A549 (cell line): ENCODE results near the gene RXRG. TPM values are rescaled to one million over a fixed set of nuclear protein-coding genes. Genes with fewer than 3 reads are reported as not detected.

Experiments used
- ATAC-seq, 2 experiments: fragments of 200-7000 bp in 1 of 2; fragments of >200 bp in 1 of 2; cut with Nextera tagmentation in 1 of 2; cut with Tn5 transposase in 1 of 2; 3 replicates each; pipeline versions ENCODE4 v1.8.0 to v1.9.1; 2018 to 2020; ENCODE audit warnings: mild to moderate bottlenecking in 1 of 2, moderate library complexity in 1 of 2
- CTCF ChIA-PET: fragments of 300-600 bp; sonication (Branson Sonifier 250); formaldehyde crosslinking; extraction: SDS; loops from one replicate; lab custom pipeline; 2021; ENCODE audit warnings: antibody characterized with exemption, inconsistent platforms; lab: Yijun Ruan, JAX
- POLR2A ChIA-PET: fragments of 350-600 bp; formaldehyde crosslinking; extraction: SDS; loops from one replicate; lab custom pipeline; 2021; ENCODE audit warnings: antibody characterized with exemption, inconsistent platforms; lab: Yijun Ruan, JAX
- DNase-seq, 2 experiments: peaks; one replicate each; pipeline versions ENCODE4 v3.0.0 to v3.0.0-alpha.2; 2011 to 2016; ENCODE audit warnings: low read depth in 1 of 2, low spot score in 1 of 2
- FAIRE-seq: peaks from 2 replicates; lab custom pipeline; 2011; peaks lifted over from hg19 to GRCh38; lab: Jason Lieb, UNC
- H3K27ac ChIP-seq, 2 experiments: fragments of >200 bp; sonication (Bioruptor Twin); formaldehyde crosslinking; 3 replicates each; pipeline ENCODE4 v1.5.1; 2016 to 2017
- H3K4me1 ChIP-seq: fragments of >200 bp; sonication (Bioruptor Twin); formaldehyde crosslinking; 3 replicates; pipeline ENCODE4 v1.6.1; 2016
- H3K4me2 ChIP-seq: fragments of >200 bp; sonication (Bioruptor Twin); formaldehyde crosslinking; 3 replicates; pipeline ENCODE4 v1.6.1; 2016
- H3K4me3 ChIP-seq: fragments of >200 bp; sonication (Bioruptor Twin); formaldehyde crosslinking; 3 replicates; pipeline ENCODE4 v1.5.1; 2016
- H3K9me3 ChIP-seq: fragments of >200 bp; sonication (Bioruptor Twin); formaldehyde crosslinking; 3 replicates; pipeline ENCODE4 v1.6.1; 2016
- BHLHE40 ChIP-seq: IDR thresholded peaks from 2 replicates; pipeline ENCODE4 v1.6.1; 2012; ENCODE audit warnings: low read depth, low read length, inconsistent platforms
- CBX2 ChIP-seq: fragments of 200-600 bp; sonication (generic); IDR thresholded peaks from 2 replicates; pipeline ENCODE4 v1.6.1; 2016; ENCODE audit warnings: low read depth, mild to moderate bottlenecking, borderline replicate concordance
- CEBPB ChIP-seq, 2 experiments: fragments of >200 bp in 1 of 2; sonication (Bioruptor Twin) in 1 of 2; formaldehyde crosslinking in 1 of 2; IDR thresholded peaks; 2 replicates each; pipeline ENCODE4 v1.6.1; 2012 to 2016
- EHMT2 ChIP-seq: fragments of 200-600 bp; sonication (generic); IDR thresholded peaks from 2 replicates; pipeline ENCODE4 v1.6.1; 2016; ENCODE audit warnings: antibody characterized with exemption, low read depth, mild to moderate bottlenecking, moderate library complexity
- EP300 ChIP-seq, 2 experiments: fragments of >200 bp; sonication (Bioruptor Twin); formaldehyde crosslinking; IDR thresholded peaks; 2 replicates in 1 of 2; 3 replicates in 1 of 2; pipeline ENCODE4 v1.6.1; 2016 to 2017
- ESRRA ChIP-seq: fragments of 150-350 bp; IDR thresholded peaks from 2 replicates; pipeline ENCODE4 v1.6.1; 2014; ENCODE audit warnings: mild to moderate bottlenecking, low read length, borderline replicate concordance
- FOSB ChIP-seq: fragments of 250-450 bp; sonication (Bioruptor Pico); IDR thresholded peaks from 2 replicates; pipeline ENCODE4 v1.5.0; 2020; ENCODE audit warnings: mild to moderate bottlenecking, moderate library complexity
- FOXS1 ChIP-seq: fragments of 250-450 bp; sonication (Bioruptor Pico); IDR thresholded peaks from 2 replicates; pipeline ENCODE4 v1.5.0; 2020; ENCODE audit warnings: mild to moderate bottlenecking, moderate library complexity
- GATA3 ChIP-seq: IDR thresholded peaks from 2 replicates; pipeline ENCODE4 v1.6.1; 2012; ENCODE audit warnings: borderline replicate concordance
- HOXA7 ChIP-seq: fragments of 250-450 bp; sonication (Bioruptor Pico); IDR thresholded peaks from 2 replicates; pipeline ENCODE4 v1.5.0; 2020; ENCODE audit warnings: mild to moderate bottlenecking, moderate library complexity
- HOXB13 ChIP-seq: fragments of 250-450 bp; sonication (Bioruptor Pico); IDR thresholded peaks from 2 replicates; pipeline ENCODE4 v1.5.0; 2020; ENCODE audit warnings: low read depth, mild to moderate bottlenecking, moderate library complexity
- JUNB ChIP-seq: fragments of >200 bp; sonication (Bioruptor Twin); formaldehyde crosslinking; IDR thresholded peaks from 2 replicates; pipeline ENCODE4 v1.6.1; 2016
- KDM1A ChIP-seq: fragments of 200-600 bp; sonication (generic); IDR thresholded peaks from 2 replicates; pipeline ENCODE4 v1.6.1; 2016; ENCODE audit warnings: low read depth, mild to moderate bottlenecking
- MAFK ChIP-seq: fragments of 450-650 bp; IDR thresholded peaks from 2 replicates; pipeline ENCODE4 v1.6.1; 2014; ENCODE audit not compliant: partially characterized antibody
- MAZ ChIP-seq: fragments of 150-350 bp; IDR thresholded peaks from 2 replicates; pipeline ENCODE4 v1.6.1; 2014; ENCODE audit warnings: antibody characterized with exemption, low read depth, low read length, borderline replicate concordance
- PHF8 ChIP-seq: fragments of 200-600 bp; sonication (generic); IDR thresholded peaks from 2 replicates; pipeline ENCODE4 v1.6.1; 2016; ENCODE audit warnings: low read depth, mild to moderate bottlenecking, antibody characterized with exemption, moderate library complexity, borderline replicate concordance
- POLR2A ChIP-seq: IDR thresholded peaks from 2 replicates; pipeline ENCODE4 v1.6.1; 2012; ENCODE audit warnings: mild to moderate bottlenecking, low read length
- POLR2AphosphoS2 ChIP-seq: conservative IDR thresholded peaks from 2 replicates; pipeline ENCODE4 v1.6.1; 2012; ENCODE audit warnings: low read length, improper control_type of control experiment, inconsistent platforms
- RCOR1 ChIP-seq: fragments of 150-350 bp; IDR thresholded peaks from 2 replicates; pipeline ENCODE4 v1.6.1; 2014; ENCODE audit warnings: antibody characterized with exemption, low read length, low read depth
- SMC3 ChIP-seq: fragments of >200 bp; sonication (Bioruptor Twin); formaldehyde crosslinking; IDR thresholded peaks from 3 replicates; pipeline ENCODE4 v1.6.1; 2018; ENCODE audit warnings: inconsistent platforms
- SREBF2 ChIP-seq: fragments of 450-650 bp; IDR thresholded peaks from 2 replicates; pipeline ENCODE4 v1.6.1; 2014; ENCODE audit warnings: mild to moderate bottlenecking, moderate library complexity
- TP53 ChIP-seq: fragments of 250-450 bp; sonication (Bioruptor Pico); IDR thresholded peaks from 2 replicates; pipeline ENCODE4 v1.5.0; 2021; ENCODE audit warnings: mild to moderate bottlenecking, moderate library complexity
- ZSCAN20 ChIP-seq: fragments of 250-450 bp; sonication (Bioruptor Pico); IDR thresholded peaks from 2 replicates; pipeline ENCODE4 v1.8.0; 2022; ENCODE audit warnings: mild to moderate bottlenecking, moderate library complexity
- WGBS: methylation state at CpG from one replicate; pipeline ENCODE4 v1.1.6; 2017; ENCODE audit errors: missing lambda C conversion rate; 5-methylcytosine and 5-hydroxymethylcytosine counted together
- polyA plus RNA-seq, 4 experiments: library from polyadenylated mRNA; depleted of rRNA in 3 of 4; stranded (reverse); fragments of >200 nt; fragmentation: RNase III in 1 of 4; extraction: RNeasy Plus Mini Kit Qiagen cat#74134 plus additional on column Dnase treatment in 1 of 4; gene quantifications; 2 replicates in 3 of 4; 3 replicates in 1 of 4; pipeline ENCODE4 v1.2.3, GENCODE V29; 2011 to 2017
- TF ChIP-seq, protein P1 (sequence below): fragments of 450-650 bp; IDR thresholded peaks from 2 replicates; pipeline ENCODE4 v1.6.1; 2014; ENCODE audit warnings: antibody characterized with exemption
- TF ChIP-seq, protein P2 (sequence below): IDR thresholded peaks from 2 replicates; pipeline ENCODE4 v1.6.1; 2012
- TF ChIP-seq, protein P3 (sequence below): fragments of >200 bp; sonication (Bioruptor Twin); formaldehyde crosslinking; IDR thresholded peaks from 2 replicates; pipeline ENCODE4 v1.6.1; 2016
- TF ChIP-seq, protein P4 (sequence below): fragments of 200-600 bp; sonication (generic); IDR thresholded peaks from 2 replicates; pipeline ENCODE4 v1.6.1; 2016; ENCODE audit warnings: antibody characterized with exemption, mild to moderate bottlenecking, moderate library complexity
- TF ChIP-seq, protein P5 (sequence below): IDR thresholded peaks from 2 replicates; pipeline ENCODE4 v1.6.1; 2012

RXRG gene
- polyA plus RNA-seq, 2 of the 4 experiments (the other 2 are of a cell fraction), result not detected

DNA sequence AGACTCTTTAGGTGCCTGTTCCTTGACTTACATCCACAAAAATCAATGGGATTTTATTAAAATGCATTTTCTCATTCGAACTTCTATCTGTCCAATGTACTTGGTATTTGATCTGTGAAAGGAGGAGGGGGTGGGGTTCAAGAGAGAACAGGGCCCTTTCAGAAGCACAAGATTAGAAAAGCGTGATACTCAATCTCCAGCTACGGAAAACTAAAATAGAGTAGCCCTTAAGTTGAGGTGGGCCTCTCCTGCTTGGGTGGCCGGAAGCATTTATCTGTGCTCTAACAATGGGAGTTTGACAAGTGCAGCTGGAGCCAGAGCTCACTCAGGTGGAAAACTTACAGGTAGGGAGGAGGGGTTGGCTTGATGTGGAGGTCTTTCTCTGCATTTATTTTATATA, 462 bp upstream of the RXRG start:
- Histone ChIP-seq H3K4me3 (no peak overlapping the region), H3K4me1 (no peaks in the 10 kb centered on the region), H3K9me3 (no peaks in the 10 kb centered on the region), H3K4me2 (no peak overlapping the region), H3K27ac (no peak overlapping the region)
- POLR2A ChIA-PET, result no interaction called here
- ATAC-seq (no peak), DNase-seq (no peak), FAIRE-seq (no peak)
- CTCF ChIA-PET, result no interaction called here
- TF ChIP-seq BHLHE40, result no peak
- TF ChIP-seq HOXB13, result no peak
- TF ChIP-seq CBX2, result no peak
- TF ChIP-seq POLR2A, result no peak
- no peak for TF ChIP-seq MAFK
- no peak for TF ChIP-seq POLR2AphosphoS2
- TF ChIP-seq FOXS1 (CRISPR knock-in tag), result no peak
- TF ChIP-seq EHMT2, result no peak
- TF ChIP-seq, protein P1, sequence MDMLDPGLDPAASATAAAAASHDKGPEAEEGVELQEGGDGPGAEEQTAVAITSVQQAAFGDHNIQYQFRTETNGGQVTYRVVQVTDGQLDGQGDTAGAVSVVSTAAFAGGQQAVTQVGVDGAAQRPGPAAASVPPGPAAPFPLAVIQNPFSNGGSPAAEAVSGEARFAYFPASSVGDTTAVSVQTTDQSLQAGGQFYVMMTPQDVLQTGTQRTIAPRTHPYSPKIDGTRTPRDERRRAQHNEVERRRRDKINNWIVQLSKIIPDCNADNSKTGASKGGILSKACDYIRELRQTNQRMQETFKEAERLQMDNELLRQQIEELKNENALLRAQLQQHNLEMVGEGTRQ, result no peak
- TF ChIP-seq FOSB (CRISPR knock-in tag), result no peak
- TF ChIP-seq SMC3, result no peak
- no peak for TF ChIP-seq SREBF2
- TF ChIP-seq JUNB, result no peak
- no peak for TF ChIP-seq EP300 (IDR thresholded peaks at IDR 0.05)
- WGBS, result 42% methylated on average over 4 of the region's 4 CpGs

DNA sequence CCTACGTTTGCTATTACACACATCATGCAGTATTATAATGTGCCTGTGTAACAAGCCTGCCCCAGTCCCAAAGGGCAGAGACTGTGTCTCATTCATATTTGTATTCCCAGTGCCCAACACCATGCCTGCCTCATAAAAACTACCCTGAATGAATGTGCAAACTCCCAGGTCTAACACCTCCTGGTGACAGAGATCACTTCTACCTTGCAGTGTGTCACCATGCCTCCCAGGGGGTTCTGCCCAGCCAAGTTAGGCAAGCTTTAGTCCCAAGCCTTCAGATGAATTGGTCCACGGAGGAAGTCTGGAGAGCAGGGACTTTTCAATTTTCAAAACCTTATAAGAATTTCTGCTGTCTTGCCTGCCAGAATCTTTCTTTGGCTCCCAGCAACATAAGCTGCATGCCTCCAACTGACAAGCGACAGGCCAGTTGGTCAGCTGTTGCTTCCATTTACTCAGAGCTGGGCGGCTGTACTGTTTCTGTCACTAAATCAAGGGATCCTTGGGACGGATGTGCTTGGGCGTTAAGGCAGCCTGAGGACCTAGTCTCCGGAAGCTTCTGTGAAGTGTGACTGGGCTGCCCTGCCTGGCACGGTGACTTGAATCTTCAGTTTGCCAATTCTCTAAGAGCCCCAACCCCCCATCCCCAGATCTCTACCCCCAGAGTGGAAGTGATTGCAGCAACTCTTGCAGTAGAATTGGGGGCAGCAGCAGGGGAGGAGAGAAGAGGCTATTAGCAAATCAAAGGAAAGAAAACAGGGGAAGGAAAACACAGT, 1.2 kb downstream of the RXRG start:
- POLR2A ChIA-PET, result no interaction called here
- no peaks in the 10 kb centered on the region for H3K4me1 ChIP-seq
- H3K4me2 ChIP-seq, result no peak overlapping the region
- ATAC-seq (no peak; a peak in 1 of 6 replicates), FAIRE-seq (no peak), DNase-seq (no peak)
- WGBS, result 13% methylated on average over 5 of the region's 8 CpGs
- H3K4me3 ChIP-seq, result no peak overlapping the region
- H3K9me3 ChIP-seq, result no peaks in the 10 kb centered on the region
- CTCF ChIA-PET, result interaction anchor here (0.6 kb wide), 1 partner anchor 149 kb away, joined by 3 read pairs; no protein-coding TSS in a partner anchor
- no peak for TF ChIP-seq GATA3
- no peak for TF ChIP-seq CEBPB (IDR thresholded peaks at IDR 0.05)
- no peak for TF ChIP-seq TP53 (CRISPR knock-in tag)
- TF ChIP-seq ZSCAN20 (CRISPR knock-in tag), result no peak
- no peak for TF ChIP-seq HOXA7 (CRISPR knock-in tag)
- TF ChIP-seq MAZ, result no peak
- TF ChIP-seq, protein P2, sequence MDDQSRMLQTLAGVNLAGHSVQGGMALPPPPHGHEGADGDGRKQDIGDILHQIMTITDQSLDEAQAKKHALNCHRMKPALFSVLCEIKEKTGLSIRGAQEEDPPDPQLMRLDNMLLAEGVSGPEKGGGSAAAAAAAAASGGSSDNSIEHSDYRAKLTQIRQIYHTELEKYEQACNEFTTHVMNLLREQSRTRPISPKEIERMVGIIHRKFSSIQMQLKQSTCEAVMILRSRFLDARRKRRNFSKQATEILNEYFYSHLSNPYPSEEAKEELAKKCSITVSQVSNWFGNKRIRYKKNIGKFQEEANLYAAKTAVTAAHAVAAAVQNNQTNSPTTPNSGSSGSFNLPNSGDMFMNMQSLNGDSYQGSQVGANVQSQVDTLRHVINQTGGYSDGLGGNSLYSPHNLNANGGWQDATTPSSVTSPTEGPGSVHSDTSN, result no peak
- TF ChIP-seq SMC3, result no peak
- no peak for TF ChIP-seq CBX2
- TF ChIP-seq, all 56 proteins: peak for 0
- H3K27ac ChIP-seq, result no peak overlapping the region

DNA sequence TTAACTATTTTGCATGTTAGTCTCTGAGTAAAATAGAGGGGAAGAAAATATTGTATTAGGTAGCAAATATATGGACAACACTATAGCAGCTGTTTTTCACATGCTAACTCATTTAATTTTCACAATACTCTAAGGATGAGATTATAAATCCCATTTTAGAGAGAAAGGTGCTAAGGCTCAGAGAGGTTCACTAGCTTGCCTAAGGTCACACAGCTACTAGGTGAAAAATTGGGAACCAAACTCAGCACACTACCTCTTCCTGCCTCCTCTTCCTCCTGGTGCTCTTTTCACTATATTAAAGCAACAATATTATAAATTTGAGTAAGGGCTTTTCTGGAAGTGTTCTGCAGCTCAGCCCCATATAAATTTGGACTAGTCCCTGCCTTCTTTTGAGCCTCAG, 2.3 kb downstream of the RXRG start:
- Histone ChIP-seq H3K4me1 (no peaks in the 10 kb centered on the region), H3K9me3 (no peaks in the 10 kb centered on the region), H3K4me3 (no peak overlapping the region), H3K4me2 (no peak overlapping the region), H3K27ac (no peak overlapping the region)
- DNase-seq (no peak), FAIRE-seq (no peak), ATAC-seq (no peak)
- TF ChIP-seq, protein P3, sequence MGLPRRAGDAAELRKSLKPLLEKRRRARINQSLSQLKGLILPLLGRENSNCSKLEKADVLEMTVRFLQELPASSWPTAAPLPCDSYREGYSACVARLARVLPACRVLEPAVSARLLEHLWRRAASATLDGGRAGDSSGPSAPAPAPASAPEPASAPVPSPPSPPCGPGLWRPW, result no peak
- TF ChIP-seq FOXS1 (CRISPR knock-in tag) (no peak), CEBPB (IDR thresholded peaks at IDR 0.05) (no peak), KDM1A (no peak), PHF8 (no peak), RCOR1 (no peak), ESRRA (no peak)
- TF ChIP-seq, protein P4, sequence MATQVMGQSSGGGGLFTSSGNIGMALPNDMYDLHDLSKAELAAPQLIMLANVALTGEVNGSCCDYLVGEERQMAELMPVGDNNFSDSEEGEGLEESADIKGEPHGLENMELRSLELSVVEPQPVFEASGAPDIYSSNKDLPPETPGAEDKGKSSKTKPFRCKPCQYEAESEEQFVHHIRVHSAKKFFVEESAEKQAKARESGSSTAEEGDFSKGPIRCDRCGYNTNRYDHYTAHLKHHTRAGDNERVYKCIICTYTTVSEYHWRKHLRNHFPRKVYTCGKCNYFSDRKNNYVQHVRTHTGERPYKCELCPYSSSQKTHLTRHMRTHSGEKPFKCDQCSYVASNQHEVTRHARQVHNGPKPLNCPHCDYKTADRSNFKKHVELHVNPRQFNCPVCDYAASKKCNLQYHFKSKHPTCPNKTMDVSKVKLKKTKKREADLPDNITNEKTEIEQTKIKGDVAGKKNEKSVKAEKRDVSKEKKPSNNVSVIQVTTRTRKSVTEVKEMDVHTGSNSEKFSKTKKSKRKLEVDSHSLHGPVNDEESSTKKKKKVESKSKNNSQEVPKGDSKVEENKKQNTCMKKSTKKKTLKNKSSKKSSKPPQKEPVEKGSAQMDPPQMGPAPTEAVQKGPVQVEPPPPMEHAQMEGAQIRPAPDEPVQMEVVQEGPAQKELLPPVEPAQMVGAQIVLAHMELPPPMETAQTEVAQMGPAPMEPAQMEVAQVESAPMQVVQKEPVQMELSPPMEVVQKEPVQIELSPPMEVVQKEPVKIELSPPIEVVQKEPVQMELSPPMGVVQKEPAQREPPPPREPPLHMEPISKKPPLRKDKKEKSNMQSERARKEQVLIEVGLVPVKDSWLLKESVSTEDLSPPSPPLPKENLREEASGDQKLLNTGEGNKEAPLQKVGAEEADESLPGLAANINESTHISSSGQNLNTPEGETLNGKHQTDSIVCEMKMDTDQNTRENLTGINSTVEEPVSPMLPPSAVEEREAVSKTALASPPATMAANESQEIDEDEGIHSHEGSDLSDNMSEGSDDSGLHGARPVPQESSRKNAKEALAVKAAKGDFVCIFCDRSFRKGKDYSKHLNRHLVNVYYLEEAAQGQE, result no peak
- TF ChIP-seq, protein P5, sequence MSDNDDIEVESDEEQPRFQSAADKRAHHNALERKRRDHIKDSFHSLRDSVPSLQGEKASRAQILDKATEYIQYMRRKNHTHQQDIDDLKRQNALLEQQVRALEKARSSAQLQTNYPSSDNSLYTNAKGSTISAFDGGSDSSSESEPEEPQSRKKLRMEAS, result no peak
- POLR2A ChIA-PET, result no interaction called here
- CTCF ChIA-PET, result no interaction called here
